GM13977 (cell line): ENCODE measurements around the gene SIGLEC12.

Experiments used
- DNase-seq: peaks from one replicate; pipeline ENCODE4 v3.0.0; 2012; ENCODE audit warnings: low spot score
- CTCF ChIP-seq: IDR thresholded peaks from 2 replicates; pipeline ENCODE4 v1.5.1; 2012; ENCODE audit warnings: mild to moderate bottlenecking, control low read depth; ENCODE audit not compliant: insufficient read depth; ENCODE audit errors: extremely low read depth, missing control alignments
- in situ Hi-C: fragments of 300-500 bp; cut with MboI; formaldehyde crosslinking; loops from one replicate; pipeline ENCODE4 v1.12.0; 2022; ENCODE audit warnings: low sequenced_read_pairs, low pct_unique_long_range_greater_than_20kb, mixed read lengths, inconsistent platforms; ENCODE audit not compliant: unreplicated experiment

Gene SIGLEC12

GRCh38 chr19:51547397-51548212 lies 46.0 kb upstream of the SIGLEC12 start:
- DNase-seq: no peak
- in situ Hi-C loops: no loop called here
- TF ChIP-seq CTCF: no peak

GRCh38 chr19:51546650-51547396 lies 45.2 kb upstream of the SIGLEC12 start:
- in situ Hi-C loops: no loop called here
- TF ChIP-seq CTCF: no peak
- no peak for DNase-seq

- TF ChIP-seq CTCF: no peak
- in situ Hi-C loops: no loop called here
- no peak for DNase-seq
Measured at GRCh38 chr19:51546107-51546649, 44.6 kb upstream of the SIGLEC12 start.

DNA sequence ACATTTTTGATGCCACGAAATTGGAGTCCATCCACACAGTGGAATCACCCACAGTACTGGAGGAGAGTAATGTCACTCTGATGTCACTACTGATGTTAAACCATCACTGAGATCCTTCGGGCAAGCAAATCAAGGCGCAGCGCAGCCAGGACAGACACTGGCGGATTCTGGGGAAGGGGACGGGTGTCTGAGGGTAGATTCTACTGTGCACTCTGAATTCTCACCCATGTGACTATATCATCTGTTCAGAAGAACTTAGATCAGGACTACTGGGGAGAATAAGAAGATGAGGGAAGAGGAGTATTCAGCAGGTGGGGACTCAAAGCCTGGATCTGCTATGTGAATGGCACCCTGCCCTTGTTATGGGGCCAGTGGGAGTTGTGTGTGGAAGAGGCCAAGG lies 42.4 kb upstream of the SIGLEC12 start:
- in situ Hi-C loops: no loop called here
- DNase-seq: no peak
- no peak for TF ChIP-seq CTCF

- TF ChIP-seq CTCF: no peak
- no peak for DNase-seq
- in situ Hi-C loops: no loop called here
Measured at GRCh38 chr19:51542699-51543098, 41.1 kb upstream of the SIGLEC12 start.

DNA sequence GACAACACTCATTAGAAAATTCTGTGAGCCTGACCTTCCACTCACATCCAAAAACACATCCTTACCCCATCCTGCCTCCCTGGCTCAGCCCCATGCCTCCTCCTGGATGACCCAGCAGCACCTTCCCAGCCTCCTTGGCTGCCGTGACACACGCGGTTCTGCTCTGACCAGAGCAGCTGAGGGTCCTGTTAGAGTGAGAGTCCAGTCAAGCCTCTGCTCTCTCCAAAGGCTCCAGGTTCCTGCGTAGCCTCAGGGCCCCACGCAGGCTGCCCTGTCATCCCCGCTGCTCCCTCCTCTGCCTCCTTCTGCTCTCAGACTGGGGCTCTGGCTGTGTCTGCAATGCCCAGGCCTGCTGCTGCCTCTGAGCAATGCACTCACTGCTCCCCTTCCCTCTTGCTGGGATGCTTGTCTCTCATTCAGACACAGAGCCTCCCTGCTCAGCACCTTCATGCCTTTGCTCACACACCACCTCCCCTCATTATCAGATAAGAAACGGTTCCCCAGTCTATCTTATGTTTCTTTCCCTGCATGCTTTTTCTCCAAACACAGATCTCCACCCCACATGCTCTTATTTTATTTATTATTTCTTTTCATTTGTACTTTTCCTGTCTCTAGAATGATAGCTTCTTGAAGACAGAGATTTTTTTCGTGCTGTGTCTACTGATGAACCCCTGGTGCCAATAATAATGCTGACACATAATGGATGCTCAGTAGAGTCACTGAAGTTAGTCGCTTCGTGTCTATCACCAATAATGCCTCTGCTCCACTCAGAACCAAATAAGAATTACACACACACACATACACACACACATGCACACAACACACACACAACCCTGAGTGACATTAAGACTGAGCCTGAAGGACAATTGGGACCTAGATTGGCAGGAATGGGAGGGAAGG lies 40.1 kb upstream of the SIGLEC12 start:
- TF ChIP-seq CTCF: no peak
- no peak for DNase-seq
- in situ Hi-C loops: no loop called here
